HG02610 (cell line): ENCODE measurements around the gene AP2B1.
A peak's percentile ranks its signal among the peaks of the same experiment; 100 is the strongest.
"Not testable (repeated sequence)": the region's sequence is repeated elsewhere in the genome, so short reads cannot be mapped to it uniquely, and the experiment has no call there.

ENCODE experiments used
- ATAC-seq: cut with Tn5 transposase; IDR thresholded peaks from one replicate; pipeline ENCODE4 v1.9.1; 2021; ENCODE audit warnings: mild to moderate bottlenecking, moderate library complexity; ENCODE audit not compliant: unreplicated experiment

AP2B1 gene

DNA sequence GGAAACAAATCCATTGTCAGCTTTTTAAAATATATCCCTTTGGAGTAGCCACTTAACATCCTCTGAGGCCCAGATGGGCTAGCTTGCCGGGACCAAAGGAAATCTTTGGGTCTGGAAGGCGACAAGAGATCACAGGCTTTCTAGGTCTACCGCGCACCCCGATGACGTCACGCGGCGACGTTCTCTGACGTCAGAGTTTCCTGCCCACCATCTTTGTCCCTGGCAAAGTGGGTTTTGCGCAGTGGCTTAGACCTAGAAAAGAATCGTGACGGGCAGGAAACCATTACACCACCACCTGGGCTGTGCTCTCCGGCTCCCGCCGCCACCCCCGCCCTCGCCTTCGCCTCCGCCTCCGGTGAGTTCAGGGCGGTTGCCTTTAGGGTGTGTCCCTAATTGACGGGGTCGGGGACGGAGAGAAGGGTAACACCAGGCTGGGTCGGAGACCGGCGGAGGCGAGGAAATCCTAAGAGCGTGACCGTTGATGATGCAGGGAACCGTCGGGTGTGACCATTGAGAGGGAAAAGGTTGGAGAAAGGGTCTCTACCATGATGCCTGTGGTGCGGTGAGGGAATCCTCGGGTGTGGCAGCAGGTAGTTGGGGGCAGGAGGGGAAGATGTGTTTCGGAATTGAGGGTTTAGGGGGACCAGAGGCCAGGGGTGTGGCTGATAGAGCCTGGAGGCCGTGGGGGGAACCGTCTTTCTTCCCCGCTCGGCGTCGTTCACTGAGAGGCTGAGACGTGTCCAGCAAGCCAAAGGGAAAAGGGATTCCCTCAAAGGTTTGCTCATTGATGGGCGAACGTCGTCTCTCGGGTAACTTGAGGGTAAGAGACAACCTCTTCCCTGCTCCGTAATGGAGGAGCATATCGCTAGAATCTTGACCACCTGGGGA is at the start of gene AP2B1:
Gene AP2B1 (plus strand): TSS at position 249 of the 888 bp plus-strand sequence. CDS start 6,709 bp downstream, outside the sequence.
- peak; percentile 87 for ATAC-seq

DNA sequence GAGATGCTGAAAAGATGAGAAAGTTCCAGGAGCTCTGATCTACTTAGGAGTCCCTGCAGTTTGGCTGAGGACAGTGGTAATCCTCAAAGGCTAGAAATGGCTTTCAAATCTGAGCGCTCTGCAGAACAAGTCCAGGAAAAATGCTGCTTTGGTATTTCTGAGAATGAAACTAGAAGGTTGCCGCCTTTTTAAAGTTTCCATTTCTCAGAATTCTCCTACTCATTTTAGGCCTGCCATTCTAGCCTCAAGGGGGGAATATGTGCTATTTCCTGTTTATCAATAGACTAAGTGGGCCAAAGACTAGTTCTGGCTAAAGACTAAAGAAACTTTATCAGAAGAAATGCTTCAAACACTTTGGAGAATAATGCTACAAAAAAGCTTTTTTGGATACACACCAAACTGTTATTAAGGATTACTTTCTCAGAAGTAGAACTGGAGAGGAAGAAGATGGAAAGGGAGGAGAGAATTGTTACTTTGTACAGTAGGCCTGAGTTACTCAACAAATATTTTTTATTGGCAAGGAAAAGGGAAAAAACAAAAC is 49.5 kb upstream of the AP2B1 start, which contains the start of gene SLFN12L:
Gene SLFN12L (minus strand): TSS at position 78 of the 541 bp plus-strand sequence. CDS start 15,314 bp downstream, outside the sequence.
- ATAC-seq: no peak

DNA sequence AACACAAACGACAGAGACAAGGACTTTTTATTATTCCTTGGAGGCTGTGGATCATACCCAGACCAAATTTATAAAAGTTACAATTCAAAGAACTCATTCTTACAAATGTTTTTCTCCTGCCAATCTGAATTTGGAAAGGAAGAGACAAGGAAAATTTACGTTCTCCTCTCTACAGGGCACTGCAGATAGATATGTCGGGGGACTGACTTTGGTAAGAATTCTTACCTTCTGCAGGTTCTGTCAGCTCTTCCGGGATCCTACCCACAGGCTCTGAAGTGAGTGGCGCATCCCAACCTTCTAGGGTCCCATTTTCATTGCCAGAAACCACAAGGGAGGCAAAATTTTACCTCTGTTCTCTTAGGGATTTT is 47.5 kb upstream of the AP2B1 start:
- no peak for ATAC-seq

DNA sequence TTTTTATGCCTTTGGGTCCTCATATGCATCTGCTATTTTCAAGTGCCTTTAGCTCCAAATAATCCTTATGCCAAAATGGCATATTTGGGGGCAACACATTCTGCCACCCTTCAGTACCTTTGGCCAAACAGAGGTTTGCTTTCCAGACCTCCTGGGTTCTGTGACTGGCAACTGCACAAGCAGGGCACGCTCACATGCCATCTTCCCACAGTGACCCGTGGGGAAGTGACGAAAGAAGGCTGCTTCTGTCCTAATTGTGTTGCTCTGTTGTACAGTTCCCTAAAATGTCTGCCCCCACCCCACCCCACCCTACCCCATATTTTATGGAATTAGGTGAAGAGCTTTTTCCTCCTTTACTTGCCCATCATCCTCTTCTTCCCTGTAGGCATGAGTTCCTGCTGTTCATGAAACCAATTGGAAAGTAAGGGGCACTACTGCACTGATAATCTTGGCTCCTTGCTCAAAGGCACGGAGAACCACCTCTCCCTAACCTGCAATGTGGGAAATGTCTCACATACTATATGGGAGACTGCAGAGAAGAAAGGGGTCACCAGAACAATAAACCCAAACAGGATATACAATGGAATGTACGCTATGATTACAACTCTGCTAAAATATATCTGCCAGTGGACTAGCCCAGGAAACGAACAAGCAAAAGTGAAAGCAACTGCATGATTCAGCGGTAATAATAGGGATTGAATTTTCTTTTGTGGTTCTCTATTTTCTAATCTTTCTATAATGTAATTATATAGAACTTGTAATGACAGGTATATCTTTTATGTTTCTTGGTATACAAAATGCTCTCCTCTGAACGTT is 46.3 kb upstream of the AP2B1 start:
- no peak for ATAC-seq

DNA sequence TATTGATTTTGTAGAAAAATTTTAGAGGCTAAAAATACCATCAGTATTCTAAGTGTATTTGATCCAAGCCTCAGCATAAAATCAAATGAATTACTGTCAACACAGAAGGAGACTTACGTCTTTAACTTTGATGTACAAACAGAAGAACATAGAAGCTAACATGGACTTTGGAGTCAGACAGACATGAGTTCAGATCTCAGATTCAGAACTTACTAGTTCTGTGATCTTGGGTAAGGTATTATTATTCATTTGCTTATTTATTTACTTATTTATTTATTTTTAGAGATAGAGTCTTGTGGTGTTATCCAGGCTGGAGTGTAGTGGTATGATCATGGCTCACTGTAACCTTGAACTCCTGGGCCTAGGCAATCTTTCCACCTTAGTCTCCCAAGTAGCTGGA is 45.7 kb upstream of the AP2B1 start:
- no peak for ATAC-seq

DNA sequence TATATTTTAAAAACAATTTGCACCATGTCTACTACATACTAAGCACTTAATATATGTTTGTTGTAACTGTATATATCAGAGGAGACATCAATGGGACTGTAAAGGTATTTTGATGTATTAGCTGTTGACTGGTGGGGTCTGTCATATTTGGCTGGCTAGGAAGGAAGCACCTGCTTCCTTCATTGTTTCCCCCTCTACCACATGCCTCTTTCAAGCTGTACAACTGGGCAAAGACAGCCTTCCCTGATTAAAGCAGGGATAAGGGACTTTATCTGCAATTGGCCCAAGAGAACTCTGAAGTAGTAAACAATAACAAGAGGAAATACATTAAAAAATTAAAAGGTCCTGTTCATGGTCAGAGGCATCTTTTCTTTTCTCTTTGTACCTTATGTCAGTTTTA is 44.1 kb upstream of the AP2B1 start:
- ATAC-seq: no peak

DNA sequence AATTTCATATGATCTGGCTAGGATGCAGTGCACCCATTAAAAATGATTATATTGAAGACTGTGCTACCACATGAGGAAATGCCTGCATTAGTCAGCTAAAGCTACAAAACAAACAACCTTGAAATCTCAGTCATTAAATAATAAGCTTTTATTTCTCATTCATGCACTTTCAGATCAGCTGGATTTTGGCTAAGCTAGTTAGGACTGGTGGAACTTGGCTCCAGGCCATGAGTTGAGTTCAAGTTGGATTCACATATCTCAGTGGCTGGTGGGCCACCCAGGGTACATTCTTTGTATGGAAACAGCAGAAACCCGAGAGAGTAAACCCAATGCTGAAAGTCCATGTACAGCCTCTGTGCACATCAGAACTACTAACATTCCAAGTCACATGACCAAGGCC is 43.3 kb upstream of the AP2B1 start:
- ATAC-seq: no peak

DNA sequence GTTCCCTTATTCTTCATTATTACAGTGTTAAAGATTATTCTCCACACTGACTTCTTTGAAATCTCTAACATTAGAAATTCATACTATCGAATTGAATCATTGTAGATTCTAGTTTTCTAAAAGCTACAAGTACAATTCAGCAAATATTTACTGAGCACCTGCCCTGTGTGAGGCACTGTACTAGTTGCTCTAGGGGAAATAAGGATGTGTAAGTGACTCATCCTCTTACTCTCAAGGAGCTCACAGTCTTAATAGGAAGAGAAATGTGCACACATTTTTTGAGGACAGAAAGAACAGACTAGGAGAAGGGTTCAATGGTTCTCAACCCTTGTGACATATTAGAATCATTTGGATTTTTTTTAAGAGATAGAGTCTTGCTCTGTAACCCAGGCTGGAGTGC is 42.0 kb upstream of the AP2B1 start:
- no peak for ATAC-seq

DNA sequence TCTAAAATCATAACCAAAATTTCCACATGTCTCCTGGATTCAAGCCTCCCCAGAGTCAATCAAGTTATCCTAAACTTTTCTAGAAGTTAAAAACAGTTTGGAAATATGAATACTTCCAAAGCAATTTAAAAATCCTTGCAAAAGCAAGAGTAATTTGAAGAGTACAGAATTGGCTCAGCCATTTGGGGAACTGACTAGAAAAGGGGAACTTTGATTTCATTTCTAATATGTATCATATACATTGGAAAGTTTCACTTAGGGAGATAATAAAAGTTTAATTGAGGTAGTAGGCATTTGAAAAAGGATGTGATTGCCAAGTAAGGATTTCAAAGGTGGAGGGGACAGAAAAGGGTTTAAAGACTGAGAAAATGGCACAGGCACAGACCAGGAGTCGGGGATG is 40.6 kb upstream of the AP2B1 start:
- no peak for ATAC-seq

DNA sequence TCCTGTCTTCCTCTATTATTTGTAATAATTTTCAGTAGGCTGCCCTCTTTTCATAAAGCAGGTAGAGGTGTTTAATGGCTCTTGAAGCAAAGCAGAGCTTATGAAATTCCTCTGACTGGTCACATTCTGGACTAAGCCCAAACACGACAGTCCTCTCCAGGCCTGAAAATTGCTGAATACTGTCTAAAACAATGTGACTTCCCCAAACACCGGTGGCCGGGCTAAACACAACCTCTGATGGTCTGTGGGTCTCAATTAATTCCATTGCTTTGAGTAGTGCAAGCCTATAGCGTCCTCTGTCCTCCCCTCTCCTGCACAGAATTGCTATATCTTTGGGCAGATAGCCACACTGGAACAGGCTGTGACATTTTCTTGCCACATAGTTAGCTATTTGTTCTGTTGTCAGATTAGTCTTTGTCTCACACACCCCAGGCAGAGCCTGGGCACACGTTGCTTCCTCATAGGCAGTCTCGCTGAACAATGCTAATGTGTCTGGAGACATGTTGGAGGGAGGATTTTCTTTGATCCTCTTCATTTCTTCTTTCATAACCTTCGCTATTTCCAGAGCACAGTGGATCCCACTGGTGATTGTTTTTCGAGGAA is 38.8 kb upstream of the AP2B1 start:
- ATAC-seq: no peak

DNA sequence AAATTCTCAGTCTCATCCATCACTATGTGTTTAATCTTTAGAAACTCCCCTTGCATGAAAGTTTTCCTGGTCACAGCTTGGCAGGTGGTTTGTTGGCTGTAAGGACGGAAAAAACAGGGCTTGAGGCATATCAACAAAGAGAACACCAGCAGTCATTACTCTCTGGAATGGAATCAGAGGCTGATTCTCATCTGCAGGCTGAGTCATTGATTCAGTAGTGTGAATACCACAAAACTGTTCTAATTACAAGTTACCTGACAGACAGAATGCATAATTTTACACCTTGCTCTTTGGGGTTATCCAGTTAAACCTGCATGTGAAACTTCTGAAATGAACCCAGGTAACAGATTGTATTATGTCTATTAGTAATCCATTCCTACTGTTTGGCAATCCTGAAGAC is 38.1 kb upstream of the AP2B1 start:
- no peak for ATAC-seq

DNA sequence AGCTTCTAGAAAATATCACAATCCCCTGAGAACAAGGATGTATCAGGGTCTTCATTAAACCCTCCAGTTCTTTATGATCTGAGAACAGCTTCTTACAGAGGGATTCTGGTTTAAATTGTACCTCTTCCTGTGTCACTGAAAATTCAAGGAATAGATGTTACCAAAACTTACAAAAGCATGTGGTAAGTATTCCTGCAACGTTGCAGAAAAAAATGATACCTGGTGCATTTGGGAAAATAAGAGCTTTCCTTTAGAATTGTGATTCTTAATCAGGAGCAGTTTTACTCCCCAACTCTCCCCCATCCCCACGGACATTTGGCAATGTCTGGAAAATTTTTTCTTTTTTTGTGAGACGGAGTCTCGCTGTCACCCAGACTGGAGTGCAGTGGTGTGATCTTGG is 33.8 kb upstream of the AP2B1 start:
- ATAC-seq: no peak

DNA sequence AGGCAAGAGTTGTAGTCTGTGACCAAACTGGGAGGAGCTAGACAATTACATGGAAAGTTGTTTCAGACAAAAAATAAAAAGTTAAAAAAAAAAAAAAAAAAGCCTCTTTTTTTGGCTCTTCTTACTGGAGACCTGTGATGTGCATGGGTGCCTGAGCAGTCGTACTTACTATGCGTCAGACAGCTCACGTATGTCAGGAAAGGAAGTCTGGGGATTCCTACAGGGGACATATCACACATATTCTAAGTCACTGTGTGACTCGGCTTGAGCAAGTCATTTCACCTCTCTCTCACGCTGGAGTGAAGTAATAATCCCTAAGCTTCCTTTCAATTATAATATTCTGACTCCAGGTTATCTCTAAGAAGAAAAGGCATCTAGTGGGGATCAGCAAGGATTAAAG is 32.5 kb upstream of the AP2B1 start:
- no peak for ATAC-seq

DNA sequence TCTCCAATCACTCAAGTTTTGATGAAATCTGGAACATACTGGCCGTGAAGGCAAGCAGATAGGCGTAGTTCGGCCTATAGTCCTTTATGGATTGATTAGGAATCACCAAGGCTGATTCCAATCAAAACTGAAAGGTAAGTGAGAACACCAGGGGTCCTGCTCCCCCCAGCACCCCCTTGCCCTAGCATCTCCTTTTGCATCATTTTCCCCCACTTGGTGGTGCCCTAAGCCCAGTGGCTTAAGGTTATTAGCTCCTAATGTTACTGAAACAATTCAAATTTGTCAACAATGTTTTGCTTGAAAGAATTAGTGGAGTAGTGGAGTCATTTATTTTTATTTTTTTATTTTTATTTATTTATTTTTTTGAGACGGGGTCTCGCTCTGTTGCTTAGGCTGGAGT is 31.4 kb upstream of the AP2B1 start:
- ATAC-seq: no peak

DNA sequence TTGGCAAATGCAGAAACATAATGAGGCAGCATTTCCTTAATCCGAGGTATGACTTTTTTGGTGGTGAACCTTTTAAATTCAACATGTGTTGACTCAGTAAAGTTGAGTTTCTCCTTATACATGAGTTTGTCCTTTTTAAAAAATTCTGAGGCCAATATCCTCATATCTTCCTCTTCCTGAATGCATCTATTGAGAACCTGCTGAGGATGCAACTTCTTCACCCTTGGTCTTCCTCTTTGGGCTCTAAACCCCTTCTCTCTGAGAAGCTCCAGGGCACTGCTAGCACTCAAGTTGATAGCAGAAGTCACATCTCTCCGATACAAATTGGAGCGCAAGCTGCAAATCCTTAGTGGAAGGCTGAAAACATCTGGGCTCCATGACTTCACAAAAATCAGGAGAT is 29.8 kb upstream of the AP2B1 start:
- no peak for ATAC-seq

DNA sequence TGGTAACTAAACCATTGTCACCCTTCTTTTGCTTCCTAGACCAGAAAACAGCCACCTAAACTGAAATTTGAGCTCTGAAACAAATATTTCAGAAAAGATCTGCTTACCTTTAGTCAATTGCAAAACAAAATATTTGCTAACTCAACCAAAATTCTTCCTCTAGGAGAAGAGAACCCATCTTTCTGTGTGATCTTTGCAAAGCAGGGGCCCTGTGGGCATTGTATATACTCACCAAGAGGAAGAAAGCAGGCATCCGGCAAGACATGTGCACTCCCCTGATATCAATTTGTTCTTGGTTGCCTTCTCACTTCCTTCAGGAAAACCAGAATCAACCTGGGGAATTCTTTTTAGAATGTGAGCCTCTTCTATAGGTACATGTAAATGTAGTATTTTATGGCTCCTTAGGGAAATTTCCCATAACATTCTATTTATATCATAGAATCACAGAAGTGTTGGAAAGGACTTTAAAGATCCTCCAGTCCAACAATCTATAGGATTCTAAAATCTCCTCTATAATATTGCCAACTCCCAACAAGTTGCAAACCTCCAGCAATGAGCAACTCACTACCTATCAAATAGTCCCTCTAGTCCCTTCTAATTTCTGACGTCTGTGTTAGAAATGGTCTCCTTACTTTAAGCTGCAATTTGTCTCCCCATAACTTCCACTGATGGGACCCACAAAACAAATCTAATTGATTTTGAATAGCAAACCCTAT is 27.5 kb upstream of the AP2B1 start:
- ATAC-seq: no peak

DNA sequence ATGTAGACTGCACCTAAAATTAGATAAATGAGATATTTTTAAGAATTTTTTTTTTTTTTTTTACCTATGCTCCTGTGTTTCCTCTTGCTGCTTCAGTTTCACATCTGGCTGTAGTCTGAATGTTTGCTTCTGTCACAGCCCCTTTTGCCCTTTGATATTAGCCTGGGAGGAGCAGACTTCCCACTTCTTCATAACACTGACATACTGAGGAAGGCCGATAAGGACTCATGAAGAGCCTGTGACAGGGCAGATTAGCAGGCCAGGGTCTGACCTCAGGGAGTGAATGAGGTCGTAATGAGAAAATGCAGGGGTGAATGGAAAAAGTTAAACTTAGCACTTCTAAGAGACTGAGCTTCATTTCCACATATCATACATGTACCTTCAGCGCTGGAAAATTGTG is 26.4 kb upstream of the AP2B1 start, which contains the start of gene SLFN14:
Gene SLFN14 (minus strand): TSS at position 117 of the 400 bp plus-strand sequence. CDS start 2,757 bp downstream, outside the sequence.
- no peak for ATAC-seq

DNA sequence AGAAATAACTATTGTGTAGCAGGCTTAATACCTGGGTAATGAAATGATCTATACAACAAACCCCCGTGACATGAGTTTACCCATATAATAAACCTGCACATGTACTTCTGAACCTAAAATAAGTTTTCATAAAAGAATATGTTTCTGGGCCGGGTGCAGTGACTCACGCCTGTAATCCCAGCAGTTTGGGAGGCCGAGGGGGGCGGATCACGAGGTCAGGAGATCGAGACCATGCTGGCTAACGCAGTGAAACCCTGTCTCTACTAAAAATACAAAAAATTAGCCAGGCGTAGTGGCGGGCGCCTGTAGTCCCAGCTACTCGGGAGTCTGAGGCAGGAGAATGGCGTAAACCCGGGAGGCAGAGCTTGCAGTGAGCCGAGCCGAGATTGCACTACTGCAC is 23.9 kb upstream of the AP2B1 start:
- ATAC-seq: not testable (repeated sequence)

DNA sequence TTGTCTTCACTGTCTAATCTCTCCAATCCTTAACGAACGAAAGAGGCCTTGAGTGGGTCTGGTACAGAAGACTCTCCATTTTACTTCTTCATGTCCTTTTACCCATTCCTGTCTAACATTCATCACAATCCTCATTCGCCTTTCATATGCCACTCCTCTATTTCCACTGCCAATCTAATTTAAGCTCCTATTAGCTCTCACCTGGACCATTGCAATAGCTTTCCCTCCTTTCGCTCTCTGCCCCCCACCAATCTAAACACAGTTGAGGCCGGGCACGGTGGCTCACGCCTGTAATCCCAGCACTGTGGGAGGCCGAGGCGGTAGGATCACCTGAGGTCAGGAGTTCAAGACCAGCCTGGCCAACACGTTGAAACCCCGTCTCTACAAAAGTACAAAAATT is 20.2 kb upstream of the AP2B1 start:
- no peak for ATAC-seq

DNA sequence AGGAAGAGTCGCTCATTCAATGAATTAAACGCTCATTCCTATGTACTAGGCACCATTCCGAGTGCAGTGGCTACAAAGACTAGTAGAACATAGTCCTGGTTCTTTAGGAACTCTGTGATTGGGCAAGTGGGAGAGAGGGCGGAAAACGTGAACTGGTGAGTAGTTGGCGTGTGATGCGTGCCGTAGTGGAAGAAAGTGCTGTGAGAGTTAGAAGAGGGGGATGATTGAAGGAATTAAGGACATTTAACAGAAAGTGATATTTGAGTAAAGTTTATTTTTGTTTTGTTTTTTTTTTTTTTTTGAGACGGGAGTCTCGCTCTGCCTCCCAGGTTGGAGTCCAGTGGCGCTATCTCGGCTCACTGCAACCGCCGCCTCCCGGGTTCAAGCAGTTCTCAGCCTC is 18.6 kb upstream of the AP2B1 start:
- ATAC-seq: no peak

DNA sequence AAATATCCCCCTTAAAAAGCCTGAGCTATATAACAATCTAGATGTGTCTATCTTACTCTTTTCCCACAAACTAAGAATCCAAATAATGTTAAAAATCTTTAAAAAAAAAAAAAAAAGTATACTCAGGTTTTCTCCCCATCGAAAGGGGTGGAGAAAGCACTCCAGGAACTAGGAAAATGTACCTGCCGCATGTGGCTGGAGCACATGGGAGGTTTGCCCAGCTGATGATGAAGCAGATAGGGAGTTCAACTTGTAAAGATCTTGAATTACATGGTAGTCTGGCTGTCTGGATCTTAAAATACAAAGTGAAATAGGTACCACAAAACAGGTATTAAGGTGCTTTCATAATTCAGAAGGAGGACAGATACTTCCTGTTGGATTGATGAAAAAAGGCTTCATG is 17.7 kb upstream of the AP2B1 start:
- no peak for ATAC-seq
